ENCODE data around the gene MOB3A.

The MOB3A gene

GRCh38 chr19:2077833-2078619 is 18.1 kb downstream of the MOB3A start:
- no peak overlapping the region for H3K27ac ChIP-seq (ENCODE audit: low read length)
- H3K4me2 ChIP-seq (ENCODE audit: low read depth, low read length): no peak overlapping the region
- peaks cover 50% of the 10 kb centered on the region for H3K36me3 ChIP-seq (replicated peaks; ENCODE audit: insufficient read depth, low read length)
- TF ChIP-seq EZH2 (optimal IDR thresholded peaks at IDR 0.05; ENCODE audit: low read depth, low read length) (no peak), EZH2phosphoT487 (IDR thresholded peaks at IDR 0.05; ENCODE audit: low read length) (no peak), CTCF (IDR thresholded peaks at IDR 0.05; ENCODE audit: low read length) (no peak)
- H3F3A ChIP-seq (ENCODE audit: insufficient read depth, low read length): peaks cover 35% of the 10 kb centered on the region
- peaks cover 98% of the 10 kb centered on the region for H3K79me2 ChIP-seq (ENCODE audit: low read length)
- H3K27me3 ChIP-seq (replicated peaks; ENCODE audit: insufficient read depth, low read length): no peaks in the 10 kb centered on the region
- H4K20me1 ChIP-seq (ENCODE audit: insufficient read depth, low read length): peaks cover 56% of the 10 kb centered on the region
- H3K9me2 ChIP-seq (replicated peaks; ENCODE audit: insufficient read depth, low read length): no peaks in the 10 kb centered on the region
- DNase-seq: no peak
- H3K9me3 ChIP-seq (replicated peaks; ENCODE audit: insufficient read depth, low read length): no peaks in the 10 kb centered on the region
- H3K4me3 ChIP-seq (ENCODE audit: low read length): no peak overlapping the region
- peaks cover 10% of the 10 kb centered on the region for H3K4me1 ChIP-seq (ENCODE audit: low read length)
- no peak overlapping the region for H2AFZ ChIP-seq (ENCODE audit: low read length)
- no peak overlapping the region for H3K9ac ChIP-seq (ENCODE audit: low read length)

- H3K36me3 ChIP-seq (replicated peaks; ENCODE audit: insufficient read depth, low read length): peaks cover 50% of the 10 kb centered on the region
- DNase-seq: no peak
Observed at GRCh38 chr19:2077398-2077797, 18.7 kb downstream of the MOB3A start.

GRCh38 chr19:2076526-2076944 is 19.6 kb downstream of the MOB3A start:
- Histone ChIP-seq H3K4me3 (ENCODE audit: low read length) (no peak overlapping the region), H3K27ac (ENCODE audit: low read length) (no peak overlapping the region), H4K20me1 (ENCODE audit: insufficient read depth, low read length) (peaks cover 49% of the 10 kb centered on the region), H3K4me2 (ENCODE audit: low read depth, low read length) (no peak overlapping the region), H3K9me2 (replicated peaks; ENCODE audit: insufficient read depth, low read length) (no peaks in the 10 kb centered on the region), H3K79me2 (ENCODE audit: low read length) (peaks cover 95% of the 10 kb centered on the region), H3F3A (ENCODE audit: insufficient read depth, low read length) (peaks cover 38% of the 10 kb centered on the region), H2AFZ (ENCODE audit: low read length) (no peak overlapping the region), H3K9ac (ENCODE audit: low read length) (no peak overlapping the region), H3K36me3 (replicated peaks; ENCODE audit: insufficient read depth, low read length) (peaks cover 50% of the 10 kb centered on the region), H3K27me3 (replicated peaks; ENCODE audit: insufficient read depth, low read length) (no peaks in the 10 kb centered on the region), H3K9me3 (replicated peaks; ENCODE audit: insufficient read depth, low read length) (no peaks in the 10 kb centered on the region), H3K4me1 (ENCODE audit: low read length) (peaks cover 3% of the 10 kb centered on the region; the same call in 1 of the 2 replicates)
- no peak for DNase-seq
- TF ChIP-seq CTCF (IDR thresholded peaks at IDR 0.05; ENCODE audit: low read length) (no peak), EZH2phosphoT487 (IDR thresholded peaks at IDR 0.05; ENCODE audit: low read length) (no peak), EZH2 (optimal IDR thresholded peaks at IDR 0.05; ENCODE audit: low read depth, low read length) (no peak)

More at GRCh38 chr19:2077398-2077797, 18.7 kb downstream of the MOB3A start:
- H3K4me1 ChIP-seq (ENCODE audit: low read length): peaks cover 10% of the 10 kb centered on the region
- no peak overlapping the region for H3K4me2 ChIP-seq (ENCODE audit: low read depth, low read length)
- no peak overlapping the region for H3K9ac ChIP-seq (ENCODE audit: low read length)
- no peak for TF ChIP-seq CTCF (IDR thresholded peaks at IDR 0.05; ENCODE audit: low read length)
- TF ChIP-seq EZH2phosphoT487 (IDR thresholded peaks at IDR 0.05; ENCODE audit: low read length): no peak
- TF ChIP-seq EZH2 (optimal IDR thresholded peaks at IDR 0.05; ENCODE audit: low read depth, low read length): no peak
- H3F3A ChIP-seq (ENCODE audit: insufficient read depth, low read length): peaks cover 36% of the 10 kb centered on the region
- H3K79me2 ChIP-seq (ENCODE audit: low read length): peaks cover 98% of the 10 kb centered on the region
- no peak overlapping the region for H3K4me3 ChIP-seq (ENCODE audit: low read length)
- no peaks in the 10 kb centered on the region for H3K9me3 ChIP-seq (replicated peaks; ENCODE audit: insufficient read depth, low read length)
- H2AFZ ChIP-seq (ENCODE audit: low read length): no peak overlapping the region
- no peaks in the 10 kb centered on the region for H3K27me3 ChIP-seq (replicated peaks; ENCODE audit: insufficient read depth, low read length)
- no peaks in the 10 kb centered on the region for H3K9me2 ChIP-seq (replicated peaks; ENCODE audit: insufficient read depth, low read length)
- peaks cover 54% of the 10 kb centered on the region for H4K20me1 ChIP-seq (ENCODE audit: insufficient read depth, low read length)
- no peak overlapping the region for H3K27ac ChIP-seq (ENCODE audit: low read length)
